NCI-H187 treated with DMSO at 0.1 percent for 48 hours (cell line): ENCODE results near the gene TARBP1.
"Not testable (repeated sequence)": the region's sequence is repeated elsewhere in the genome, so short reads cannot be mapped to it uniquely, and the experiment has no call there.

Source experiments
- DNase-seq: peaks from one replicate; lab custom pipeline; 2025; lab: John Stamatoyannopoulos, UW

Gene TARBP1

GRCh38 chr1:234437423-234438171 is 41.4 kb downstream of the TARBP1 start:
- no peak for DNase-seq

- no peak for DNase-seq
Measured at GRCh38 chr1:234435620-234436019, 43.4 kb downstream of the TARBP1 start.

- DNase-seq = no peak
Measured at GRCh38 chr1:234434706-234435105, 44.3 kb downstream of the TARBP1 start.

GRCh38 chr1:234433563-234434285 is 45.3 kb downstream of the TARBP1 start:
- no peak for DNase-seq

- DNase-seq = no peak
Measured at GRCh38 chr1:234431255-234431654, 47.7 kb downstream of the TARBP1 start.

GRCh38 chr1:234430691-234431090 is 48.3 kb downstream of the TARBP1 start:
- DNase-seq = no peak

- no peak for DNase-seq
Measured at GRCh38 chr1:234429434-234429806, 49.6 kb downstream of the TARBP1 start.

GRCh38 chr1:234427950-234428646 is 50.9 kb downstream of the TARBP1 start:
- no peak for DNase-seq

GRCh38 chr1:234413990-234414389 is 65.0 kb downstream of the TARBP1 start:
- DNase-seq = no peak

GRCh38 chr1:234413485-234413884 is 65.5 kb downstream of the TARBP1 start:
- no peak for DNase-seq

- DNase-seq = no peak
Measured at GRCh38 chr1:234412830-234413229, 66.1 kb downstream of the TARBP1 start.

- no peak for DNase-seq
Measured at GRCh38 chr1:234409328-234409727, 69.7 kb downstream of the TARBP1 start.

- DNase-seq = no peak
Measured at GRCh38 chr1:234408757-234409156, 70.2 kb downstream of the TARBP1 start.

GRCh38 chr1:234406871-234407270 is 72.1 kb downstream of the TARBP1 start:
- no peak for DNase-seq

- DNase-seq = no peak
Measured at GRCh38 chr1:234405676-234406075, 73.3 kb downstream of the TARBP1 start.

- no peak for DNase-seq
Measured at GRCh38 chr1:234402939-234403338, 76.0 kb downstream of the TARBP1 start.

GRCh38 chr1:234401658-234402057 is 77.3 kb downstream of the TARBP1 start:
- no peak for DNase-seq

- no peak for DNase-seq
Measured at GRCh38 chr1:234400773-234401172, 78.2 kb downstream of the TARBP1 start.

GRCh38 chr1:234399515-234399914 is 79.5 kb downstream of the TARBP1 start:
- not testable (repeated sequence) for DNase-seq

- DNase-seq = no peak
Measured at GRCh38 chr1:234398849-234399381, 80.1 kb downstream of the TARBP1 start.

- no peak for DNase-seq
Measured at GRCh38 chr1:234397732-234398131, 81.2 kb downstream of the TARBP1 start.

GRCh38 chr1:234396871-234397270 is 82.1 kb downstream of the TARBP1 start:
- no peak for DNase-seq

GRCh38 chr1:234396092-234396491 is 82.9 kb downstream of the TARBP1 start:
- no peak for DNase-seq
